Suprapubic skin (tissue), 4 donors: ENCODE results near the gene GRIFIN. TPM values are rescaled to one million over a fixed set of nuclear protein-coding genes. Genes with fewer than 3 reads are reported as not detected.

Experiments
- DNase-seq, 2 donors: peaks; one replicate each; pipeline ENCODE4 v3.0.0-alpha.2; 2019; ENCODE audit warnings: low spot score in 2 of 2
- H3K27ac ChIP-seq: fragments of 200-600 bp; sonication (generic); one replicate; pipeline ENCODE4 v1.5.1; 2019
- H3K27me3 ChIP-seq: fragments of 200-600 bp; sonication (generic); one replicate; pipeline ENCODE4 v1.5.1; 2019
- H3K36me3 ChIP-seq: fragments of 200-600 bp; sonication (generic); one replicate; pipeline ENCODE4 v1.5.1; 2019
- H3K4me1 ChIP-seq: fragments of 200-600 bp; sonication (generic); one replicate; pipeline ENCODE4 v1.5.1; 2019
- H3K4me3 ChIP-seq: fragments of 200-600 bp; sonication (generic); one replicate; pipeline ENCODE4 v1.5.1; 2019; ENCODE audit warnings: mild to moderate bottlenecking
- H3K9me3 ChIP-seq: fragments of 200-600 bp; sonication (generic); one replicate; pipeline ENCODE4 v1.5.1; 2019
- EP300 ChIP-seq: sonication (generic); formaldehyde crosslinking; IDR thresholded peaks from one replicate; pipeline ENCODE4 v1.6.1; 2017; ENCODE audit warnings: antibody characterized with exemption
- POLR2A ChIP-seq, 2 donors: fragments of 450-650 bp; IDR thresholded peaks; one replicate each; pipeline ENCODE4 v1.6.1; 2017; ENCODE audit warnings: antibody characterized with exemption in 2 of 2, mild to moderate bottlenecking in 2 of 2, moderate library complexity in 2 of 2
- POLR2AphosphoS5 ChIP-seq, 3 donors: sonication (generic); formaldehyde crosslinking; IDR thresholded peaks; one replicate each; pipeline ENCODE4 v1.6.1; 2017; ENCODE audit warnings: antibody characterized with exemption in 3 of 3
- WGBS: methylation state at CpG from one replicate; pipeline ENCODE4 v1.1.5; 2018; 5-methylcytosine and 5-hydroxymethylcytosine counted together
- total RNA-seq, 4 donors: library from RNA; depleted of rRNA; stranded (reverse); fragments of >200 nt; gene quantifications; one replicate each; pipeline ENCODE4 v1.1.0, GENCODE V29; 2016
- TF ChIP-seq, protein P1 (sequence below), 2 donors: fragments of 200-600 bp in 1 of 2; fragments of 450-650 bp in 1 of 2; sonication (generic) in 1 of 2; IDR thresholded peaks; one replicate each; pipeline ENCODE4 v1.5.1; 2016 to 2019; ENCODE audit warnings: antibody characterized with exemption in 2 of 2, mild to moderate bottlenecking in 1 of 2, moderate library complexity in 1 of 2

GRIFIN gene
- total RNA-seq, 4 donors from 2014 or later: not detected

GRCh38 chr7:2450198-2451107 lies 25.7 kb downstream of the GRIFIN start:
- Histone ChIP-seq H3K27ac (no peak overlapping the region), H3K4me1 (peaks cover 30% of the 10 kb centered on the region), H3K4me3 (no peak overlapping the region), H3K36me3 (peaks cover 4% of the 10 kb centered on the region), H3K27me3 (no peaks in the 10 kb centered on the region), H3K9me3 (no peaks in the 10 kb centered on the region)
- DNase-seq: no peak
- TF ChIP-seq, protein P1, sequence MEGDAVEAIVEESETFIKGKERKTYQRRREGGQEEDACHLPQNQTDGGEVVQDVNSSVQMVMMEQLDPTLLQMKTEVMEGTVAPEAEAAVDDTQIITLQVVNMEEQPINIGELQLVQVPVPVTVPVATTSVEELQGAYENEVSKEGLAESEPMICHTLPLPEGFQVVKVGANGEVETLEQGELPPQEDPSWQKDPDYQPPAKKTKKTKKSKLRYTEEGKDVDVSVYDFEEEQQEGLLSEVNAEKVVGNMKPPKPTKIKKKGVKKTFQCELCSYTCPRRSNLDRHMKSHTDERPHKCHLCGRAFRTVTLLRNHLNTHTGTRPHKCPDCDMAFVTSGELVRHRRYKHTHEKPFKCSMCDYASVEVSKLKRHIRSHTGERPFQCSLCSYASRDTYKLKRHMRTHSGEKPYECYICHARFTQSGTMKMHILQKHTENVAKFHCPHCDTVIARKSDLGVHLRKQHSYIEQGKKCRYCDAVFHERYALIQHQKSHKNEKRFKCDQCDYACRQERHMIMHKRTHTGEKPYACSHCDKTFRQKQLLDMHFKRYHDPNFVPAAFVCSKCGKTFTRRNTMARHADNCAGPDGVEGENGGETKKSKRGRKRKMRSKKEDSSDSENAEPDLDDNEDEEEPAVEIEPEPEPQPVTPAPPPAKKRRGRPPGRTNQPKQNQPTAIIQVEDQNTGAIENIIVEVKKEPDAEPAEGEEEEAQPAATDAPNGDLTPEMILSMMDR (IDR thresholded peaks at IDR 0.05): no peak
- TF ChIP-seq EP300: no peak
- no peak for TF ChIP-seq POLR2AphosphoS5 (IDR thresholded peaks at IDR 0.05)
- no peak for TF ChIP-seq POLR2A (IDR thresholded peaks at IDR 0.05)
- WGBS: 37% methylated on average over 31 of the region's 32 CpGs

DNA sequence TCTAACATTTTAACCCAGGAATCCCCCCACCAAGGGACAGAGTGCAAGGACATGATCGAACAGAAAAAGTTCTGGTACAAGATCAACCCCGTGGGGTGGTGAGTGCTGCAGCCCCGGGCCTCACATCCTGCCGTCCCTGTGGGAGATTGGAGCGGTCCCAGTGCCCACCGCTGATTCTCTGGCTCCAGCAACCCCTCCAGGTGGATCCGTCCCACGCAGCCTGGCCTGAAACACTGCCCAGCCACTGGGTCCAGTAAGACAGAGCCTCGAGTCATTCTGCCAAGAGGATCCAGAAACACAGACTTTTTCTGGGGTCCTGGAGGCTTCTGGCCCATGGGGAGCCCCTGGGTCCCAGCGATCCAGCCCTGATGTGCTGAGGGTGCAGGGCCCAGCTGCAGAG lies 29.5 kb downstream of the GRIFIN start:
- Histone ChIP-seq H3K27me3 (no peaks in the 10 kb centered on the region), H3K36me3 (peaks cover 9% of the 10 kb centered on the region), H3K27ac (no peak overlapping the region), H3K9me3 (no peaks in the 10 kb centered on the region), H3K4me1 (peaks cover 36% of the 10 kb centered on the region), H3K4me3 (no peak overlapping the region)
- WGBS: 80% methylated on average over 6 of the region's 10 CpGs
- no peak for DNase-seq
- TF ChIP-seq POLR2A (IDR thresholded peaks at IDR 0.05) (no peak), EP300 (no peak), POLR2AphosphoS5 (IDR thresholded peaks at IDR 0.05) (no peak)
- TF ChIP-seq, protein P1 (IDR thresholded peaks at IDR 0.05): no peak

- 88% methylated on average over 21 of the region's 21 CpGs for WGBS
- H3K27ac ChIP-seq: peak overlapping the region; percentile 42
Observed at GRCh38 chr7:2445898-2446555, 30.2 kb downstream of the GRIFIN start.

DNA sequence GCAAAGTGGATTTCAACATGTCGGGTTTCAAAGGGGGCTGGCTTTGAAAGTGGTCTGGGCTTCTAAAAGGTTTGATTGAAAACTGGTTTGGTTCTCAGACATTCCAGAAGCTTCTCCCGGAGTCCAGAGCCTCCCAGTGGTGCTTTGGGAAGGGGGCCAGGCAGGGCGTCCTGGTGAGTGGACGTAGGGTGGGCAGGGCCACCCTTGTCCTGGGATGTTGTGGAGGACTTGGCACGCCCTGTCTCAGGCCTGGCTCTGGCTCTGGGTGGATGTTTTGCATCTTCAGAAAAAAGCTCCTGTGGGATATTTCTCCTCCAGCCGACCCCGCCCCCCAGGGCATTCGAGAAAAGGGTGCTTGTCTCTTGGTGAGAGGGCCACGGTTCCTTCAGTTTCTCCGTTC lies 31.2 kb downstream of the GRIFIN start:
- H3K4me3 ChIP-seq: no peak overlapping the region
- H3K27me3 ChIP-seq: no peaks in the 10 kb centered on the region
- TF ChIP-seq EP300 (no peak), POLR2A (IDR thresholded peaks at IDR 0.05) (no peak), POLR2AphosphoS5 (IDR thresholded peaks at IDR 0.05) (no peak)
- TF ChIP-seq, protein P1 (IDR thresholded peaks at IDR 0.05): no peak
- no peak for DNase-seq
- H3K36me3 ChIP-seq: peaks cover 9% of the 10 kb centered on the region
- 69% methylated on average over 10 of the region's 10 CpGs for WGBS
- peak overlapping the region; percentile 42 for H3K27ac ChIP-seq
- no peaks in the 10 kb centered on the region for H3K9me3 ChIP-seq
- H3K4me1 ChIP-seq: peaks cover 36% of the 10 kb centered on the region

More at GRCh38 chr7:2445898-2446555, 30.2 kb downstream of the GRIFIN start:
- peaks cover 34% of the 10 kb centered on the region for H3K4me1 ChIP-seq
- no peak for TF ChIP-seq POLR2A (IDR thresholded peaks at IDR 0.05)
- TF ChIP-seq, protein P1 (IDR thresholded peaks at IDR 0.05): no peak
- no peak for TF ChIP-seq EP300
- no peak for TF ChIP-seq POLR2AphosphoS5 (IDR thresholded peaks at IDR 0.05)
- H3K27me3 ChIP-seq: no peaks in the 10 kb centered on the region
- no peak for DNase-seq
- no peak overlapping the region for H3K4me3 ChIP-seq
- H3K9me3 ChIP-seq: no peaks in the 10 kb centered on the region
- peaks cover 9% of the 10 kb centered on the region for H3K36me3 ChIP-seq

- no peaks in the 10 kb centered on the region for H3K27me3 ChIP-seq
- no peaks in the 10 kb centered on the region for H3K9me3 ChIP-seq
- H3K27ac ChIP-seq: peak overlapping the region; percentile 42
- no peak overlapping the region for H3K4me3 ChIP-seq
- WGBS: 44% methylated on average over 3 of the region's 3 CpGs
- no peak for DNase-seq
- TF ChIP-seq POLR2AphosphoS5 (IDR thresholded peaks at IDR 0.05) (no peak), EP300 (no peak), POLR2A (IDR thresholded peaks at IDR 0.05) (no peak)
- TF ChIP-seq, protein P1 (IDR thresholded peaks at IDR 0.05): no peak
- peaks cover 9% of the 10 kb centered on the region for H3K36me3 ChIP-seq
- H3K4me1 ChIP-seq: peaks cover 42% of the 10 kb centered on the region
Observed at GRCh38 chr7:2444476-2444875, 31.7 kb downstream of the GRIFIN start.
